B cell (primary cell): ENCODE data around the gene PHIP. TPM values are rescaled to one million over a fixed set of nuclear protein-coding genes. Genes with fewer than 3 reads are reported as not detected.

ENCODE experiments used
- ATAC-seq: fragments of 200-7000 bp; cut with Tn5 transposase; one replicate; pipeline ENCODE4 v1.10.0; 2021; ENCODE audit warnings: low read depth, mild to moderate bottlenecking, moderate number of reproducible peaks, moderate library complexity
- CTCF ChIA-PET: fragments of 350-600 bp; sonication (Branson Sonifier 250); formaldehyde crosslinking; loops from one replicate; lab custom pipeline; 2021; ENCODE audit warnings: antibody characterized with exemption, inconsistent platforms; lab: Charles Lee
- POLR2A ChIA-PET: fragments of 350-600 bp; sonication (Branson Sonifier 250); formaldehyde crosslinking; loops from one replicate; lab custom pipeline; 2021; ENCODE audit warnings: antibody characterized with exemption; lab: Charles Lee
- DNase-seq: peaks from one replicate; pipeline ENCODE4 v3.0.0; 2013
- H2AFZ ChIP-seq: 2 replicates; pipeline ENCODE4 v1.6.1; 2012; ENCODE audit warnings: mild to moderate bottlenecking, low read depth, low read length; ENCODE audit not compliant: insufficient read depth, poor library complexity, severe bottlenecking
- H3K27ac ChIP-seq, 2 donors: 1 replicate in 1 of 2; 2 replicates in 1 of 2; pipeline ENCODE4 v1.5.1; 2012 to 2013; ENCODE audit warnings: low read length in 2 of 2, mild to moderate bottlenecking in 2 of 2, moderate library complexity in 1 of 2
- H3K27me3 ChIP-seq, 4 experiments: fragments of 200-600 bp in 1 of 4; sonication (generic) in 1 of 4; replicated peaks in 1 of 4; 1 replicate in 2 of 4; 2 replicates in 2 of 4; pipeline versions ENCODE4 v1.6.1 to v1.7.0; 2013 to 2016; ENCODE audit warnings: low read length in 3 of 4, mild to moderate bottlenecking in 2 of 4, mixed read lengths in 1 of 4, moderate library complexity in 1 of 4; ENCODE audit not compliant: insufficient read depth in 4 of 4, control insufficient read depth in 3 of 4; ENCODE audit errors: control extremely low read depth in 1 of 4
- H3K36me3 ChIP-seq, 2 experiments: replicated peaks in 1 of 2; 1 replicate in 1 of 2; 2 replicates in 1 of 2; pipeline versions ENCODE4 v1.6.1 to v1.7.1; 2013; ENCODE audit warnings: low read length in 1 of 2; ENCODE audit not compliant: insufficient read depth in 2 of 2, control insufficient read depth in 1 of 2; ENCODE audit errors: control extremely low read depth in 1 of 2, extremely low read depth in 1 of 2
- H3K4me1 ChIP-seq, 2 donors: fragments of 200-600 bp in 1 of 2; sonication (generic) in 1 of 2; 1 replicate in 1 of 2; 2 replicates in 1 of 2; pipeline versions ENCODE4 v1.5.1 to v1.6.1; 2013 to 2017; ENCODE audit warnings: low read length in 2 of 2; ENCODE audit not compliant: control insufficient read depth in 2 of 2, insufficient read depth in 2 of 2
- H3K4me2 ChIP-seq: replicated peaks from 2 replicates; pipeline ENCODE3; 2012; ENCODE audit warnings: mild to moderate bottlenecking, low read depth, low read length; ENCODE audit not compliant: poor library complexity, severe bottlenecking
- H3K4me3 ChIP-seq, 5 experiments: fragments of 200-600 bp in 1 of 5; sonication (generic) in 1 of 5; 1 replicate in 3 of 5; 2 replicates in 2 of 5; pipeline versions ENCODE4 v1.5.1 to v1.7.0; 2011 to 2016; ENCODE audit warnings: low read length in 4 of 5, mild to moderate bottlenecking in 4 of 5, low read depth in 2 of 5, control low read depth in 1 of 5, moderate library complexity in 1 of 5; ENCODE audit not compliant: insufficient read depth in 1 of 5; ENCODE audit errors: control extremely low read depth in 1 of 5, extremely low read depth in 1 of 5
- H3K79me2 ChIP-seq: fragments of 200-600 bp; sonication (generic); one replicate; pipeline ENCODE4 v1.6.0; 2016; ENCODE audit warnings: low read length; ENCODE audit not compliant: control insufficient read depth, insufficient read depth
- H3K9ac ChIP-seq: fragments of 200-600 bp; sonication (generic); 2 replicates; pipeline ENCODE4 v1.6.1; 2017; ENCODE audit warnings: mild to moderate bottlenecking, low read length, moderate library complexity
- H3K9me3 ChIP-seq, 3 donors: one replicate each; pipeline versions ENCODE4 v1.6.1 to v1.7.1; 2013; ENCODE audit warnings: low read length in 2 of 3; ENCODE audit not compliant: control insufficient read depth in 2 of 3, insufficient read depth in 1 of 3; ENCODE audit errors: control extremely low read depth in 1 of 3
- H4K20me1 ChIP-seq: 2 replicates; pipeline ENCODE4 v1.6.0; 2012; ENCODE audit warnings: mild to moderate bottlenecking, low read length; ENCODE audit not compliant: insufficient read depth, control insufficient read depth, poor library complexity, severe bottlenecking
- H3K27ac Mint-ChIP-seq: one replicate; pipeline ENCODE4 v1.8.0; 2021; ENCODE audit warnings: mixed read lengths
- H3K27me3 Mint-ChIP-seq: one replicate; pipeline ENCODE4 v1.8.0; 2021; ENCODE audit warnings: mixed read lengths
- H3K4me1 Mint-ChIP-seq: one replicate; pipeline ENCODE4 v1.8.0; 2021; ENCODE audit warnings: mixed read lengths
- H3K4me3 Mint-ChIP-seq: one replicate; pipeline ENCODE4 v1.8.0; 2021; ENCODE audit warnings: mixed read lengths
- H3K9me3 Mint-ChIP-seq: one replicate; pipeline ENCODE4 v1.8.0; 2022; ENCODE audit warnings: mixed read lengths; ENCODE audit not compliant: insufficient read depth
- CTCF ChIP-seq: fragments of 200-600 bp; IDR thresholded peaks from one replicate; pipeline ENCODE4 v1.8.0; 2022; ENCODE audit warnings: antibody characterized with exemption, mild to moderate bottlenecking
- EZH2 ChIP-seq: IDR thresholded peaks from 2 replicates; pipeline ENCODE4 v1.6.1; 2012; ENCODE audit warnings: borderline replicate concordance, low read depth, mild to moderate bottlenecking, moderate library complexity, low read length; ENCODE audit not compliant: insufficient read depth, poor library complexity, severe bottlenecking
- WGBS: methylation state at CpG from one replicate; pipeline ENCODE4 v1.1.5; 2013; ENCODE audit warnings: missing lambda C conversion rate; ENCODE audit not compliant: insufficient coverage; 5-methylcytosine and 5-hydroxymethylcytosine counted together
- intact Hi-C: fragments of 100-400 bp; cut with micrococcal nuclease; formaldehyde crosslinking; loops from one replicate; pipeline ENCODE4 v1.10.0; 2022
- polyA plus RNA-seq: library from polyadenylated mRNA; depleted of rRNA; stranded (reverse); fragments of >200 nt; gene quantifications from 2 replicates; pipeline ENCODE4 v1.2.3, GENCODE V29; 2012
- total RNA-seq, 2 donors: library from RNA; stranded (reverse); fragments of 120-200 nt in 1 of 2; gene quantifications; 1 replicate in 1 of 2; 2 replicates in 1 of 2; pipeline versions ENCODE4 v1.2.3 to v1.2.4, GENCODE V29; 2013 to 2022

The PHIP gene
- total and polyA plus RNA-seq, 2 donors (not counting 1 experiment from before 2014, with no cell fraction given), result 7.4 to 52.7 TPM

- peak overlapping the region; percentile 64 for H3K4me3 Mint-ChIP-seq
- intact Hi-C loops, result loop anchor here (10.0 kb wide), 1 partner anchor 46 kb away; no protein-coding TSS in a partner anchor
Observed at GRCh38 chr6:79070206-79070825, 7.7 kb downstream of the PHIP start.

More at GRCh38 chr6:79070206-79070825, 7.7 kb downstream of the PHIP start:
- Mint-ChIP-seq H3K27me3 (no peaks in the 10 kb centered on the region), H3K4me1 (peaks cover 39% of the 10 kb centered on the region), H3K9me3 (no peaks in the 10 kb centered on the region), H3K27ac (no peak overlapping the region)
- WGBS, result no CpG with 5 or more reads among the region's 5 CpGs
- H3K36me3 ChIP-seq, result peaks cover 0 to 4% of the 10 kb centered on the region in 2 experiments
- POLR2A ChIA-PET, result no interaction called here
- H3K4me3 ChIP-seq, result no peak overlapping the region
- peaks cover 92% of the 10 kb centered on the region for H3K79me2 ChIP-seq
- ATAC-seq (no peak), DNase-seq (no peak)
- peaks cover 9 to 10% of the 10 kb centered on the region in 2 donors for H3K4me1 ChIP-seq
- no peak overlapping the region for H3K9ac ChIP-seq
- CTCF ChIA-PET, result no interaction called here
- no peak overlapping the region for H3K27ac ChIP-seq
- H2AFZ ChIP-seq, result no peak overlapping the region
- no peak for TF ChIP-seq CTCF
- TF ChIP-seq EZH2, result no peak
- H3K4me2 ChIP-seq, result no peak overlapping the region
- no peaks in the 10 kb centered on the region for H3K27me3 ChIP-seq
- H4K20me1 ChIP-seq, result peaks cover 28% of the 10 kb centered on the region
- H3K9me3 ChIP-seq, result no peaks in the 10 kb centered on the region
